Ascending aorta (tissue), 2 donors: ENCODE measurements around the gene RHD. TPM values are rescaled to one million over a fixed set of nuclear protein-coding genes. Genes with fewer than 3 reads are reported as not detected.
"Not testable (repeated sequence)": the region's sequence is repeated elsewhere in the genome, so short reads cannot be mapped to it uniquely, and the experiment has no call there.

Experiments used
- DNase-seq, 2 donors: peaks; one replicate each; pipeline ENCODE4 v3.0.0-alpha.2; 2019; ENCODE audit warnings: low spot score in 2 of 2
- H3K27ac ChIP-seq, 2 donors: fragments of 200-600 bp; sonication (generic); one replicate each; pipeline ENCODE4 v1.5.1; 2016 to 2017; ENCODE audit warnings: mild to moderate bottlenecking in 1 of 2
- H3K27me3 ChIP-seq: fragments of 200-600 bp; sonication (generic); one replicate; pipeline ENCODE4 v1.5.1; 2017
- H3K36me3 ChIP-seq, 2 donors: fragments of 200-600 bp; sonication (generic); one replicate each; pipeline ENCODE4 v1.5.1; 2016
- H3K4me1 ChIP-seq, 2 donors: fragments of 200-600 bp; sonication (generic); one replicate each; pipeline ENCODE4 v1.5.1; 2016 to 2017; ENCODE audit warnings: mild to moderate bottlenecking in 1 of 2
- H3K4me3 ChIP-seq, 2 donors: fragments of 200-600 bp; sonication (generic); one replicate each; pipeline ENCODE4 v1.5.1; 2016 to 2017; ENCODE audit warnings: mild to moderate bottlenecking in 1 of 2
- H3K9me3 ChIP-seq, 2 donors: fragments of 200-600 bp; sonication (generic); one replicate each; pipeline ENCODE4 v1.5.1; 2016
- intact Hi-C: fragments of 100-400 bp; cut with DNase I; formaldehyde crosslinking; loops from one replicate; pipeline ENCODE4 v1.15.1; 2023
- total RNA-seq: library from RNA; depleted of rRNA; stranded (reverse); fragments of >200 nt; gene quantifications from one replicate; pipeline ENCODE4 v1.1.0, GENCODE V29; 2016

RHD gene
- total RNA-seq, 1 donor from 2014 or later = not detected

DNA sequence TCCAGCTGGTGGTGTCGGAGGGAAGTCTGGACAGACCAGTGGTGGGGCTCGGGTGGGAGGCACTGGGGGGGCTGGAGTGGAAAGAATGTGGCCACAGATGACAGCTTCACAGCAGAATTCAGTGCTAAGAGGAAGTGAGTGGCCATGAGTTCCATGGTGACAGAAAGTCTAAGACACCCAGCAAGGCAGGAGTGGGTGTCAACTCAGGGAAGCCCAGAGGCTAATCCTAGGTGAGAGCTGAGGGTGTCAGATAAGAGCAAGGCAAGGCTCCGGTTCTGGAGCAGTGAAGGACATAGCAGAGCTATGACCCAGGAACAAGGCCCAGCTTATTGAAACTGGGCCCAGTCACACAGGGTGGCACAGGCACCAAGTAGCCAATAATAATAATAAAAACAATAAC is 30.0 kb downstream of the RHD start:
- intact Hi-C loops, H3K9me3 ChIP-seq, H3K27ac ChIP-seq, H3K4me1 ChIP-seq, DNase-seq, H3K4me3 ChIP-seq, H3K36me3 ChIP-seq, H3K27me3 ChIP-seq: not testable (repeated sequence)

GRCh38 chr1:25304936-25305335 is 32.6 kb downstream of the RHD start:
- DNase-seq, intact Hi-C loops, H3K4me1 ChIP-seq, H3K9me3 ChIP-seq, H3K27ac ChIP-seq, H3K27me3 ChIP-seq, H3K4me3 ChIP-seq, H3K36me3 ChIP-seq: not testable (repeated sequence)

DNA sequence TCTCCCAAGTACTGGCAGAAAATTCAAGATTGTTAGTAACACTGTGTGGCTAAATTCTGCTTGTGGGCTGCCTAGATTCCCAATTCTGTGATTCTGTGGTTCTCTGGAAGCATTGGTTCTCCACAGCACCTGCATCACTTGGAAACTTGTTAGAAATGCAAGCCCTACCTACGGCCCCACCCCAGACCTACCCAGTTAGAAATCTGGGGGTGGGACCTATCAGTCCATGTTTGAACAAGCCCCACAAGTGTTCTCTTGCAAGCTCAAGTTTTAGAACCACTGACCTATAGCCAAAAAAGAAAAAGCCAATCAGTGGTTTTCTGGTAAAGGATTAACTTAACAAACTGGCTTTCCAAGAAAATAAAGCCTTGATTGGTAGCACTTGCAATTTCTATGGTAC is 35.9 kb downstream of the RHD start:
- DNase-seq, H3K36me3 ChIP-seq, H3K27me3 ChIP-seq, H3K27ac ChIP-seq, H3K4me3 ChIP-seq, H3K4me1 ChIP-seq, intact Hi-C loops, H3K9me3 ChIP-seq: not testable (repeated sequence)

- DNase-seq, H3K4me3 ChIP-seq, H3K27ac ChIP-seq, H3K36me3 ChIP-seq, H3K9me3 ChIP-seq, H3K4me1 ChIP-seq, H3K27me3 ChIP-seq, intact Hi-C loops: not testable (repeated sequence)
Measured at GRCh38 chr1:25309085-25309484, 36.8 kb downstream of the RHD start.

DNA sequence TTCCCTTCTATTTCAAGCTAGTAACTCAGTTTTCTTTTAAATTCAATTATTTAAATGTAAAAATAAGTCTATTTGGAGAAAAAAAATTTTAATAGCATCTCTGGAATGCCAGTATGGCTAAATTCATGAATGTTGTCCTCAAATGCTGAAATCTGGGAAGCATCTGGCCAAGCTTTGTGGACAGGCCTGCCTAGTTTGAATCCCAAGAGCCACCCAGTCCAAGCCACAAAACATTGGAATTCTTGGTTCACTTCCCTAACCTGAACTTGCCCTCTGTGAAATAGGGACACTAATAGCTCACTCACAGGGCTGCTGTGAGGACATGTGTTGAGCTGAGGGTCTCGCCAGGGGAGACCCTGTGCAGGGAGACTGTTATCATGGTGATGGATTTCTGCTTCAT is 37.2 kb downstream of the RHD start:
- H3K36me3 ChIP-seq, H3K27ac ChIP-seq, DNase-seq, H3K4me3 ChIP-seq, H3K27me3 ChIP-seq, H3K9me3 ChIP-seq, intact Hi-C loops, H3K4me1 ChIP-seq: not testable (repeated sequence)

GRCh38 chr1:25312806-25313470 is 40.6 kb downstream of the RHD start:
- H3K9me3 ChIP-seq, H3K36me3 ChIP-seq, H3K27ac ChIP-seq, intact Hi-C loops, H3K4me3 ChIP-seq, H3K4me1 ChIP-seq, H3K27me3 ChIP-seq, DNase-seq: not testable (repeated sequence)

- DNase-seq, H3K4me1 ChIP-seq, intact Hi-C loops, H3K4me3 ChIP-seq, H3K9me3 ChIP-seq, H3K36me3 ChIP-seq, H3K27me3 ChIP-seq: not testable (repeated sequence)
- H3K27ac ChIP-seq = peak overlapping the region in 1 of 2 donors; percentile 16
Measured at GRCh38 chr1:25320314-25320938, 48.1 kb downstream of the RHD start.

- intact Hi-C loops, H3K36me3 ChIP-seq: not testable (repeated sequence)
Measured at GRCh38 chr1:25322127-25322526, 49.8 kb downstream of the RHD start.

DNA sequence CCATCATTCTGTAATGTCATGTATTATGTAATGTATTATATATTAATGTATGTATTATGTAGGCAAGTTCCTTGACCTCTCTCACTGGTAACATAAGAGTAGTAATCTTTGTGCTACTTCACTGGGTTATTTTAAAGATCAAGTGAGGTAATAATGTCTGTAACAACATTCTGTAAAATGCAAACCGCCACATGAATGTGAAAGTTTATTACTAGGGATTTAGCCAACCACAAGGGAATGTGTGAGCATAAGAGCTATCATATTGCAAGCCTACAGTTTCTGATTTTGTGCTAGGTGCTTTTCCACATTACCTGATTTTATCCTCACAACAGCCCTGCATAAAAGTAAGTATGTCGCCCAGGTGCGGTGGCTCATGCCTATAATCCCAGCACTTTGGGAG is 52.1 kb downstream of the RHD start:
- H3K4me1 ChIP-seq, H3K27me3 ChIP-seq, H3K36me3 ChIP-seq, H3K27ac ChIP-seq, H3K4me3 ChIP-seq, H3K9me3 ChIP-seq, DNase-seq, intact Hi-C loops: not testable (repeated sequence)

More at GRCh38 chr1:25322127-25322526, 49.8 kb downstream of the RHD start:
- not testable (repeated sequence) for H3K9me3 ChIP-seq, H3K4me3 ChIP-seq, H3K27ac ChIP-seq, DNase-seq, H3K4me1 ChIP-seq, H3K27me3 ChIP-seq

GRCh38 chr1:25327864-25328790 is 55.8 kb downstream of the RHD start:
- H3K9me3 ChIP-seq, H3K4me3 ChIP-seq, H3K27ac ChIP-seq, H3K36me3 ChIP-seq, H3K4me1 ChIP-seq, DNase-seq, intact Hi-C loops, H3K27me3 ChIP-seq: not testable (repeated sequence)

DNA sequence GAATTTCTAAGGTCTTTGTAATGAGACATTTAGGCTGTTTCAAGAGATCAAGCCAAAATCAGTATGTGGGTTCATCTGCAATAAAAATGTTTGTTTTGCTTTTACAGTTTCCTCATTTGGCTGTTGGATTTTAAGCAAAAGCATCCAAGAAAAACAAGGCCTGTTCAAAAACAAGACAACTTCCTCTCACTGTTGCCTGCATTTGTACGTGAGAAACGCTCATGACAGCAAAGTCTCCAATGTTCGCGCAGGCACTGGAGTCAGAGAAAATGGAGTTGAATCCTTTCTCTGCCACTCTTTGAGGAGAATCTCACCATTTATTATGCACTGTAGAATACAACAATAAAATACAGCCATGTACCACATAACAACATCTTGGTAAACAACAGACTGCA is 56.5 kb downstream of the RHD start:
- H3K27me3 ChIP-seq, H3K9me3 ChIP-seq, intact Hi-C loops, H3K27ac ChIP-seq, H3K36me3 ChIP-seq, H3K4me3 ChIP-seq, H3K4me1 ChIP-seq, DNase-seq: not testable (repeated sequence)

DNA sequence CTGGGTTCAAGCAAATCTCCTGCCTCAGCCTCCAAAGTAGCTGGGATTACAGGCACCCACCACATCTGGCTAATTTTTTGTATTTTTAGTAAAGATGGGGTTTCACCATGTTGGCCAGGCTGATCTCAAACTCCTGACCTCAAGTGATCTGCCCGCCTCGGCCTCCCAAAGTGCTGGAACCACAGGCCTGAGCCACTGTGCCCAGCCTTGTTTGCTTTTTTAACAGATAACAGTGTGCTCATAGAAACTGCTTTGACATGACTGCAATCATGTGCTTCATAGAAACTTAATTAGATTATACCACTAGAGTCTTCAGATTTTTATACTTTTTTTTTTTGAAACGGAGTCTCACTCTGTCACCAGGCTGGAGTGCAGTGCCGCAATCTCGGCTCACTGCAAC is 57.0 kb downstream of the RHD start:
- H3K4me1 ChIP-seq, intact Hi-C loops: not testable (repeated sequence)

DNA sequence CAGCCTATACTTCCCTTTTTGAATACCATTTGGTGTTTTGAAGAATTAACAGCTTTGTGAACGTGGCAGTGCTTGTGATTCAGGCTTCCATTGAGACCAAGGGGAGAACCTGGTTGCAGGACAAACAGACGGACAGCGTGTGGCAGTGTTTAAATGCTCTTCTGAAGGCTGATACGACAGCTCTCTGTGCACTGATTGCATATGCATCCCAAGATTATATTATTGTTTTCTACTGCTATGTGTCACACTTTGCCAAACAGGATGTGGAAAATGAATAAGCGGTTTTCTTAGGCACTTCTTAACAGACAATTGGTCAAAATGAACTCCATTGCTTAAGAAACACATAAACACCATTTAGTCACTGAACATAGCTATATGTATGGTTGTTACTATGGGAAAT is 57.6 kb downstream of the RHD start:
- H3K36me3 ChIP-seq, H3K4me3 ChIP-seq, H3K4me1 ChIP-seq, H3K27ac ChIP-seq, DNase-seq, H3K27me3 ChIP-seq, H3K9me3 ChIP-seq, intact Hi-C loops: not testable (repeated sequence)

More for the DNA sequence above, 57.0 kb downstream of the RHD start:
- not testable (repeated sequence) for H3K27me3 ChIP-seq, H3K36me3 ChIP-seq, H3K4me3 ChIP-seq, H3K9me3 ChIP-seq, H3K27ac ChIP-seq, DNase-seq

- peaks cover 7 to 15% of the 10 kb centered on the region in 2 donors for H3K4me1 ChIP-seq
- H3K4me3 ChIP-seq = peak overlapping the region; percentile 62 to 78
- intact Hi-C loops, H3K27me3 ChIP-seq, H3K9me3 ChIP-seq, H3K36me3 ChIP-seq, H3K27ac ChIP-seq, DNase-seq: not testable (repeated sequence)
Measured at GRCh38 chr1:25336922-25337354, 64.6 kb downstream of the RHD start.
